ENCODE data around the gene GUCA2A. TPM values are rescaled to one million over a fixed set of nuclear protein-coding genes. Genes with fewer than 3 reads are reported as not detected.

GUCA2A gene
- total RNA-seq, 1 donor from 2014 or later, result not detected

DNA sequence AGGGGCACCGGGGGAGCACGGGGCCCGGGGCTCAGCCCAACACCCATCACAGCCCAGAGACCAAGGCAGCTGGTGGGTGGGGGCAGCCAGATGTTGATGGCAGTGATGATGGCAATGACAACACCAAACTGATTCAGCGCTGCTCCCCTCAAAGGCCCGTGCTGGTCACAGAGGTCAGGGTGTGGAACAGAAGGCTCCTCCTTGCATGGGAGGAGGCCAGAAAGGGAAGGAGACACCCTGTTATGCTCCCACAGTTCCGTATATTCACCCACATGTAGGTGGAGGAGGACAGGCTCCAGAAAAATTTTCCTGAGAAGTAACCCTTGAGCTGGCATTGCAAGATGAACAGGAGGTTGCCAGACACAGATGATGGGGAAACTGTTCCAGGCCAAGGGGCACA, 10.9 kb downstream of the GUCA2A start:
- DNase-seq, result no peak

DNA sequence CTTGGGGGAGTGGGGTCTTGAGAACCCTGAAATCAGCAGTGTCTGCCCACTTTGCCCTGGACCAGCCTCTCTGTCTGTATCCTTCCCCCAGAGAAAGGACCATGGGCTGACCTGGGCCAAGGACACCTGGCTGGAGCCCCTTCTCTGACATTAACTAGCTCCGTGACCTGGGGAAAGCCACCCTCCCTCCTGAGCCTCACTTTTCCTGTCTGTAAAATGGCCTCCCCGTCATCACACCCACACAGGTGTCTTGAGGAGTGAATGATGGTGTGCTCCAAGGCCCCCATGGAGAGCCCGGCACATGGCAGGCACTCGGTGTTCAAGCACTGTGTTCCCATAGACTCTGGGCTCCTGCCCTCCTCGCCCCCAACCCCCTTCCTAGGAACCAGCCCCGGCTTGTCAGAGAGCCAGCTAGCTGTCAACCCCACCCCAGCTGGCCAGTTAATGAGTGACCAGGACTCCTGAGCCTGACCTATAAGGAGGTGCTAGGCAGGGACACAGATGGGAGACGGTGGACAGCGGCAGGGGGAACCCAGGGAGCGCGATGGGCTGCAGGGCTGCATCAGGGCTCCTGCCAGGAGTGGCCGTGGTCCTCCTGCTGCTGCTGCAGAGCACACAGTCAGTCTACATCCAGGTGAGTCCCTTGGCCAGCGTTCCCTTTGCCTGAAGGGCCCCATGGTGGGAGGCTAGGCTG, 11.5 kb downstream of the GUCA2A start, which contains the start of gene GUCA2B:
Gene GUCA2B (plus strand): TSS at position 504 of the 694 bp plus-strand sequence. CDS start 41 bp downstream, at position 545.
- DNase-seq, result no peak

DNA sequence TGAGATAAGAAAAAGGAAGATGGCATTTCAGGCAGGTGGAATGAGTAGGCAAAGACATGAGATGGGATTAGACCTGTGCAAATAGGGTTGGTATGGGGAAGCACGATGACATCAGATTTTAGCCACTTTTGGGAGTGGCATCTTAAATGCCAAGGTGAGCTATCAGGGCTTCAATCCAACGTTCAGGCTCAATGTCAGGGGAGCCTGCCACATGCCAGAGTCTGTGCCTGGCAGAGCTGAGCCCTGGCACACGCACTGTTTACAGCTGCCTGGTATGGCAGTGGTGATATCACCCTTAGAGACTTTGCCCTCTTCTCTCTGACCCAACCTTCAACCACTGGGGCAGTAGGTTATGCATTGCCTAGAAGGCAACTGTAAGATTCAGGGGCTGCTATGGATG, 12.4 kb downstream of the GUCA2A start:
- no peak for DNase-seq

DNA sequence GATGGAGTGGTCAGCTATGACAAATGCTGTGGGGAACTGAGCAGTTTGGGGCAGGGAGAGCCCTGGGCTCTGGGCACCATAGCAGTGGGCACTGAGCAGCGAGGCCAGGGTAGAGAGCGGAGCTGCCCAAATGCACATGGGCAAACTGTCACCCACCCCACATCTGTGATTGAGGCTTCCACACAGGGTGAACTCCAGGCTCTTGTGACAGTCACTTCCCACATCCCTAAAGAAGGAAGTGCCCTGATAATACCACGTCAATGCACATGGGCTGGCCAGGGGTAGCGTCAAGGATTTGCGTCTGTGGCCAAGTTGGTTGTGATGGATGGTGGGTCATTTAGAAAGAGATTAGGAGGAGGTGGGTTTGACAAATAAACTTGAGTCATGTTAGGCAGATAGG, 13.9 kb downstream of the GUCA2A start:
- DNase-seq, result no peak

DNA sequence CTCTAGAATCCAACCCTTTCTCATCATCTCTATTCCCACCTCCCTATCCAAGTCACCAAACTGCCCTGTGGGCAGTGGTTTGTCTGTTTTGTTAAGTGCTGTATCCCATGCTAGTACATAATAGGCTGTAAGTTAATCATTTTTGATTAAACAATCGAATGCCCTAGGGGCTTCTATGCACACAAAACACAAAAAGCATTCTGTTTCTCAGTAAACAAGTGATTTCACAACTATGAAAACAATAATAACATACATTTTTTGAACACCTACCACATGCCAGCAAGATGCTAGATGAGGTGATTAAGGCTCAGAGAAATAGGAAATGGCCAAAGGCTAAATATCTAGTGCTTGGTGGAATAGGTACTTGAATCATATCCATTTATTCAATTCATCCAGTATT, 16.4 kb downstream of the GUCA2A start:
- no peak for DNase-seq

DNA sequence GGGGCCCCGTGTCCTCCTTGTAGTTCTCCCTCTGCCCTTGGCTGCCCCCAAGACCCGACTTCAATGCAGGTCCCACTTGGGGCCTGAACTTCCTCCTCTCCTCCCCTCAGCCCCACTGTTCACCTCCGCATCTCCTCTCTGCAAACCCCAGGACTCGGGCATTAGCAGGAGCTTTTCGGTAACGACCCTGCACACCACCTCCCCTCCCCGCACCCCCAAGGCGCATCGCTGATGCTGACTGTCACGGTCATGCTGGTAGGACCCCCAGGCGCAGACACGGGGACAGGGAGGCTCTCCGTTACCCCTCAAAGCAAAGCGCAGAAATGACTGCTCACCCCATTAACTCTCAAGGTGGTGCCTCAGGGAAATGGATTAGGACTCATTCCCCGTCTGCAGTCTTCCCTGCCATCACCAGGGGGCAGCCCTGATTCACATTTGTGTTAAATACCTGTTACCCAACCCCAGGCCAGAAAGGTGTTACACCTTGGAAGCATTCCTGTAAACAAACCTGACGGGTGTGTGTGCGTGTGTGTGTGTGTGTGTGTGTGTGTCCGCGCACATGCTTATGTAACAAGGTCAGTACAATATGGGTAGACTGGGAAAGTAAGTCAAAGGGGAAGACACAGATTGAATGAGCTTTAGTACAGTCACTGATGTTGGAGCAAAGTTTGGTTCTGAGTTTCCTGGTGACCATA, 17.8 kb downstream of the GUCA2A start:
- no peak for DNase-seq

DNA sequence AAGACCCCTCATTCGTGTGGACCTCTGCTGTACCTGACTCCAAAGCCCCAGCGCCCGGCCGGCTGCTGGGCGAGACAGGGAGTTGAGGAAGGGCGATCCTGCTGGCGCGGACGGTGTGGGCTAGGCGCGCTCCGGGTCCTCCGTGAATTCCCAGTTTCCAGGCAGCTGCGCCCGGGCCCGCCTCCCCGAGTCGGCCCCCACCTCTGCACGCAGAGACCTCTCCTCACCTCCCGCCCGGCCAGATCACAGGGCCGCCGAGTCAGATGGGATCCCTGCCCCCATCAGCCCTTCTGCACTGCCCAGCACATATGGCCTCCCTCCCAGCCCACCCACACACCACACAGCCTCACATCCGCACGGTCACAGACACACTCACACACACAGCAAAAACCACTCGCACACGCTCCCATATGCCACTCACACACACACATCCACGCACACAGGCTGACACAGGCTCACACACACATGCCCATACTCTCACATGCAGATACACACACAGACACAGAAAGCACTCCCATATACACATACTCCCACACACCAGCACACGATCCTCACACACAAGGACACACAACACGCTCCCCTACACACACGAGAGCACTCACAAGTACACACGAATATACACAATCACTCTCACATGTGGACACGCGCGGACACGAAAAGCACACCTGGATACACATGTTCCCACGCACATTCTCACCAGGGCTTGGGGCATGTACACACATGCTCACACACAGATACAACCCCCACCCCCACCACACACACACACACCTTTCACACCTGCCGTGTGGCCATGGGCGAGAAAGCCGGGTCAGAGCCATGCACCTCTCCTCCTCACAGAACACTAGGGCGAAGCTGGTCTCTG, 18.6 kb downstream of the GUCA2A start:
- no peak for DNase-seq

DNA sequence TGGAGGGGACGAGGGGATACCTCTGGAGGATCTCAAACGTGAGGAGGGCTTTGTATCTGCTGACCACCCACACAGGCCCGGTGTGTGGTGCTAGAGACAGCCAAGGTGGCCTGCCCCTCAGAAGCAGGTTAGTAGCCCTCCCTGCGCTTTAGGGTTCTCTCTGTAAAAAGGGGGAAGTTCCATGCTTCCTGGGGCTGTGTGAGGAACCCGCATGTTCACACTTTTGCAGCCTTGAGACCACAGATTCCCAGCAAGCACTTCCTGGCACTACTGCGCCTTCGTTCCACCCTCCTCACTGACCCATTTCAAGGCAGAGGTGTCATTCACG, 19.2 kb downstream of the GUCA2A start:
- DNase-seq, result no peak

DNA sequence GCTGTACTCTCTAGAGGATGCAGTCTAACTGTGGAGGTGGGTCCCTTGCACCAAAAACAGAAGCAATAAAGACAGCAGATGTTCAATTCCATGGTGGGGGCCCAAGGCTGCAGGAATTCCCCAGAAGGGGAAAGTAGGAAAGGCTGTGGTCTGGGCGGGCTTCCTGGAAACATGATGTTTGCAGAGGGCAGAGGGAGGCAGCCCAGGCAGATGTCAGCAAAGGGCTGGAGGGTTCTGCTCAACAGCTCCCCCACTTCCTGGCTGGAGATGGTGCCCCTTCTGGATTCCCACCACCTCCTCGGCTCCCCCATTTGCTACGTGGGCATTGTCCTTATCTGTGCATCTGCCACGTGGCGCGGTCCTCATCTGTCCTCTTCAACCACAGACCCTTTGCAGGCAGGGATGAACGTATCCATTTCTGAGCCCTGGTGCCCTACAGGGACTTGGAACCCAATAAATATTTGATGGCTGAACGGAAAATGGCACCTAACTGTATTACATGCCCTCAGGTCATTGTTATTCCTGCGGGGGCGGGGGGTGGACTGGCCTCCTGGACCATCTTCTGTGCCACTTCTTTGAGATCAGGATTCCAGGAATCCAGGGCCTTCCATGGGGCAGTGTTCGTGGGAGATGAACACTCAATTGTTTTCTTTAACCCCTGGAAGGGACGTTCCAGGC, 19.7 kb downstream of the GUCA2A start:
- no peak for DNase-seq

DNA sequence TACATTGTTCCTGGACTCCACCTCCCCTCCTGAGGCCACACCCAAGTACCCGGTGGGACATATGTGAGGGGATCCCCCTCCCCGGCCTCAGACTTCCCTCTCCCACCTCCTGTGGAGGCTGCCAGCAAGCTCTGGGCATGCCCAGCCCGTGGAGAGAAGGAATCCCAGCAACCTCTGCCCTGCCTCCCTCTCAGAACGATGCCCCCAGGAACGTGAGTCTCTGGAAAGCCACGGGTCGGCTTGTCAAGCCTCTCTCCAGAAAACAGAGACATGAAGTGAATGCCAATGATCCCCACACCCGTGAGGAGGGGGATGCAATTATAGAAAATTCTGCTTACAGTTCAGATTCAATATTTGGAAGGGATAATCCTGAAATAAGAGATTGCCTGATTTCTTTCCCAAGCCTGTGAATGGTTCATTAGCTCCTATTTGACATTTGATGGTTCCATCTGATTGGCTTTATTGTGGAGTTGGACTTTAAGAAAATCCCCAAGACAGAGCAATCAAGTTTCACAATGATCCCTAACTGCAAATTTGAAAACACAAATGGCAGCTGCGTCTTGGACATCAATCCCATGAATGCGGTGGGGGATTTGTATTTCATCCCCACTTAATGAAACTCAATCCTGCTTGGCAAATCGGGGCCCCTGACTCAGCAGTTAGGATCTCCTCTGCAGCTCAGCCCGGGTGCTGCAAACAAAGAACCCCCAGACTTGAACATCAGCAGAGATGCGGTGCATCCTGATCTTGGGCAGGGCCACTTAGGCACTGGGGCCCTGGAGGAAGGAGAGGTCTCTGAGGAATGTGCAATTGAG, 20.4 kb downstream of the GUCA2A start:
- no peak for DNase-seq

DNA sequence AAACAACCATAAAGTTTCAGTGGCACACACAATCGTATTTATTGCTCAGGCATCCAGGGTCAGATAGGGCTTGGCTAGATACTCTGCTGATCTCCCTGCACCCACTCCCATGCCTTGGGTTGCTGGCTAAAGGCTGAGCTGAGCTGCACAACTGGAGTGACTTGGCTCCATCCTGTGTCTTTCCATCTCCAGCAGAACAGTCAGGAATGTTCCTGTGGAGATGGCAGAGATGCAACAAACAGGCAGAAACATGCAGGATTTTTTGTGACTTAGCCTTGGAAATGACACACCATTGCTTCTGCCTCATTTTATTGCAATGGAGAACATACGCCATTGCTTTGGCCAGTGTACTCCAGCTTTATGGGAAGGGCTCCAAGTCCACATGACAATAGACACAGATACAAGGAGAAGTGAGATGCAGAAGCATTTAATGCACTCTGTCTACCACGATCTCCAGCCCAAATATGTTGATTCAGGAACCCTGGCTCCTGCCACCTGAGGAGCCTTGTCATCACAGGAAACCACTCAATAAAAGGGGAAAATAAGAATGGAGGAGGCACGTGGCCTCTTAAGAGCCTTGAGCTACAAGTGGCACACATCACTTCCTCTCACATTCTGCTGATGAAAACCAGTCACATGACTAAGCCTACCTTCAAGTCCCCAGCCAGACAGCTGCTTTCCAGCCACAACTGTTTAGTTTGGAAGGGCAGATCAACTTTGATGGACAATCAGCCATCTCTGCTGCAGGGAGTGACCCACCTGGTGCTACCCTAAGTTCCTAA, 21.5 kb downstream of the GUCA2A start:
- no peak for DNase-seq

DNA sequence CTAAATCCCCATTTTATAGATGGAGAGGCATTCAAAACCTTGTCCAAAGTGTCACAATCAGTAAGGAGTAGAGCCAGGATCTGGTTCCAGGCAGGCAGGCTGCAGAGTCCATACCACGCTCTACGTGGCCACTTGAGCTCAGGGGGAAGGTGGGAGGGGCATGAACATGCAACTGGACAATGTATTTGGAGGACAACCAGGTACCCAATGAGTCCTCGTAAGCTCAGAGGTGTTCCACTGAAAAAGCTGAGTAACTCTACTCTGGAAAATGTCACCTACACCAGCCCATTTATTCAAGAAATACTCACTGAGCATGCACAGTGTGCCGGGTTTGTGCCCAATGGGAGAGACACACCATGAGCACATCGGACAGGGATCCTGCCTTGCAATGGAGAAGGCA, 22.6 kb downstream of the GUCA2A start:
- DNase-seq, result no peak

DNA sequence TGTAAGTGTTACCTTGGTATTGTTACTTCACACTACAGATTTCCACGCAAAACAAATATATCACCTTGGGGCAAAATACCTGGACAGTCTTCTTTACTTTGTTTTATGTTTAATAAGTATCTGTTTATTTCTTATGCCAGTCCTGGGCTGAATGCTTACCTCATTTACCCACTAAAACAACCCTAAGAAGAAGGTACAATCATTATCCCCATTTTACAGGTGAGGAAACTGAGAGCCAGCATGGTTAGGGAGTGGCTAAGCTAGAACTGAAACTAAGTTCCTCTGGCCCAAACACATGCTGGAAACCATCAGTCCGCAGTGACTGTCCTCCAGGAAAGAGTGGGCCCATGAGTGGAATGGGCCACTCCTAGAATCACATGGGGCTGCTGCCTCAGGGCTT, 24.4 kb downstream of the GUCA2A start:
- DNase-seq, result no peak

DNA sequence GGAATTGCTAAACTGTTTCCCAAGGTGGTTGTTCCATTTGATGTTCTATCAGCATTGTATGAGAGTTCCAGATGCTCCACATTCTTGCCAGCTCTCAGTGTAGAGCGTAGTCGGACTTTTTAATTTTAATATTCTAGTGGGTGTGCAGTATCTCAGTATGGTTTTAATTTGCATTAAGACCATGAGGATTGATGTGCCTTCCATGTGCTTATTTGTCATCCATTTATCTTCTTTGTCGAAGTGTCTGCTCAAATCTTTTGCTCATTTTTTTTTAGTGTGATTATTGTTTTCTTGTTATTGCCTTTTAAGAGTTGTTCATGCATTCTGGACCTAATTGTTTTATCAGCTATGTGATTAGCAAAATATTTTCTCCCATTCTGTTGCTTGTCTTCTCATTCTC, 25.1 kb downstream of the GUCA2A start:
- no peak for DNase-seq

DNA sequence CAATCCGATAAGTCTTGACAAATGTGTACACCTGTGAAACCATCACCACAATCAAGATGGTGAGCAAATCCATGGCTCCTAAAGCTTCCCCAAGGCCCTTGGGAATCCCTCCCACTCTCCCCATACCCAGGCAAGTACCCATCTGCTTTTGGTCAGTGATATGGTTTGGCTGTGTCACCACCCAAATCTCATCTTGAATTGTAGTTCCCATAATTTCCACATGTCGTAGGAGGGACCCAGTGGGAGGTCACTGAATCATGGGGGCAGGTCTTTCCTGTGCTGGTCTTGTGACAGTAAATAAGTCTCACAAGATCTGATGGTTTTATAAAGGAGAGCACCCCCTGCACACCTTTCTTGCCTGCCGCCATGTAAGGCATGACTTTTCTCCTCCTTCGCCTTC, 26.0 kb downstream of the GUCA2A start:
- no peak for DNase-seq

DNA sequence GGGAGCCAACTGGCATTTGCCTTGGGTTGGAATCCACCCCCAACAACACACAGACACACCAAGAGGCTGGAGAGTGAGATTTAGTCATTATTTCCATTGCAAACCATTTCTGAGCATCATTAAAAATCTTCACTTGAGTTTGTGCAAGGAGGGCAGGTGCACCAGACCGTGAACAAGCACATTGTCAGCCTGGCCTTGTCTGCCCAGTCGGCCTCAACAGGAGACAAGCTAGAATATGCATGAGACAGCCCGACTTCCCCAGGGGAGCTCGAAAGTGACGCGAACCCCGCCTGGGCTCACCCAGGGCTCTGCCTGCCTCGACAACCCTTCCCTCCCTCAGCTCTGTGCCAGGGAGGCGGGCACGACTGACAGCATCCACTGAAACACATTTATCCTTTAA, 26.8 kb downstream of the GUCA2A start:
- no peak for DNase-seq

DNA sequence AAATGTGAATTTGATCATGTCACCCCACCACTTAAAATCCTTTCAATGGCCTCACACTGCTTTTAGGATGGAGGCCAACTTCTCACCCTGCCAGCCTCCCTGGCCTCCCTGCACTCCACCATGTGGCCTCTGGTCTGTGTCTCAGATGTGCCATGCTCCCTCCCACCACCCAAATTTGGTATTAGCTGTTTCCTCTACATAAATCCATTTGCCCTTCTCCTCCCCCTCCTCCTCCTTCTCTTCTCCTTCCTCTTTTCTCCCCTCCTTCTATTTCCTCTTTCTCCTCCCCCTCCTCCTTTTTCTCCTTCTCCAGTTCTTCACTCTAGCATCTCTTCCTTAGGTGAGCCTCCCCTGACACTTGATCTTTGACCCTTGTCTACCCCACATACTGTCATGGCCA, 28.1 kb downstream of the GUCA2A start:
- DNase-seq, result no peak

DNA sequence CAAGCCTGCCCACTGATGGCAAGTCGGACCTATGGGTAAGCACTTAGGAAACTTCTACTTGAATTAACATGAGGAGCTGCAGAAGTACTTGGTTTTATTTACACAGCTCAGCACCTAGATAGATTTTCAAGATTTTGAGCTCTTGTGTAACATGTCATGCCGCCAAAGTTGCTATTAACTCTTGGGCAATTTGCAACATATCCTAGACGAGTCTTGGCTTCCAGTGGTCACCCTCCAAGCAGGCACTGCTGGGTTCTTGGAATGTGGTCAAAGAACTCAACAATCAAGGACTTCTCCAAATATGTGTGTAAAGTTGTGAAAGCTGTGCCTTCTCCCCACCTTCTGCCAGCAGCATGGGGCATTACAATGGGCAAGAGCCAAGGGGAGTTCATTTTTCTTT, 29.1 kb downstream of the GUCA2A start:
- DNase-seq, result no peak

DNA sequence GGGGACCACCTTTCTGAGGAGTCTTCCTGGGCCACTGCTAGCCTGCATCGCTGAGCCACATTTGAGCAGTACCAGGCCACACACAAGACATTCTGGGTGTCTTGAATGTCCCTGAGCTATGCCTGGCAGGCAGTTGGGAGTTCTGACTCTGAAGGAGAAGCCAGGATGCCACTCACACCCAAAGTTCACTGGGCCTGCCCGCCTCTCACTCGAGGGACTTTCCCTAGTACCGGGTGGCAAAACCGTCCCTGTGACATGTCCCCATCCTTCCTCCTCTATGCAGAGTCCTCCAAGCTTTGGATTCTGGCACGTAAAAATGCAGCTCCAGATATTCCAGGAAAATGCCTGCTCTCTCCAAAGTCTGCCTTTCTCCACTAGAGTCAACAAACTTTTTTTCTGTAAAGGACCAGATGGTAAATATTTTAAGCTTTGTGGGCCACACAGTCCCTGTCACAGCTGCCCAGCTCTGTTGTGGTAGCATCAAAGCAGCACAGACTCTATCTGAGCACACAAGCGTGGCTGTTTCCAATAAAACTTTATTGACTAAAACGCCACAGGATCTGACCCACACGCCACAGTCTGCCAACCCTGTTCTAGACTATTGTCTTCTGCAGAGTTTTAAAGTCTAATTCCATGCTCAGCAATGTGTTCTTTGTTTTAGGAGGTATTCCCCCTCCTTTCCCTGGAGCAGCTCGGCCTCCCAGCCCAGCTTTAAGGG, 30.6 kb downstream of the GUCA2A start:
- DNase-seq, result no peak

DNA sequence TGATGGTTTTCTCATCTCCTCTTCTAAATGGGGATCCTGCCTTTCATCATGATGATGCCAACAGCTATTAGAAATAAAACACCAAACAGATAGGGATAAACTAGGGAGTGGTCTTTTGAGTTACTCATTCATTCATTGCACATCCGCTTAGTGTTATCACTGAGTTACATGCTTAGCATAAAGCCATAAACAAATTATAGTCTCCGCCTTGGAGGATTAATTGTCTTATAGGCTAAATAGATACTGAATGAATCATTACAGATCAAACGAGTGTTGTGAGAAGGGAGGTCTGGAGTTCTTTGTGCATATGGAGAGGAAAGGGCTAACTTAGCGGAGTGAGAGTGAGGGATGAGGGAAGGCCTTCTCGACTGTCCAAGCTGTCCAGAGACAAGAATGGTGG, 31.2 kb downstream of the GUCA2A start:
- DNase-seq, result no peak

Data from occipital lobe (tissue), 2 donors.